Measurements from ENCODE around the gene BMAL1.

GRCh38 chr11:13284776-13285588, 7.4 kb downstream of the BMAL1 start:
- TF ChIP-seq CTCF (IDR thresholded peaks at IDR 0.05) (no peak), POLR2A (IDR thresholded peaks at IDR 0.05) (no peak)

Measured in Peyer's patch (tissue), 4 donors.